HG03175 (cell line): ENCODE results near the gene SREBF2.
A peak's percentile ranks its signal among the peaks of the same experiment; 100 is the strongest.

Experiments used
- ATAC-seq: cut with Tn5 transposase; IDR thresholded peaks from one replicate; pipeline ENCODE4 v1.9.1; 2021; ENCODE audit warnings: mild to moderate bottlenecking, moderate library complexity; ENCODE audit not compliant: unreplicated experiment

SREBF2 gene

GRCh38 chr22:41906822-41907221 lies 73.9 kb downstream of the SREBF2 start:
- ATAC-seq: no peak

- no peak for ATAC-seq
Observed at GRCh38 chr22:41907436-41908401, 74.8 kb downstream of the SREBF2 start.

GRCh38 chr22:41908411-41909309 lies 75.8 kb downstream of the SREBF2 start:
- ATAC-seq: no peak

- no peak for ATAC-seq
Observed at GRCh38 chr22:41909310-41910049, 76.6 kb downstream of the SREBF2 start.

GRCh38 chr22:41910050-41911000 lies 77.4 kb downstream of the SREBF2 start:
- ATAC-seq: no peak

GRCh38 chr22:41911001-41911611 lies 78.2 kb downstream of the SREBF2 start:
- no peak for ATAC-seq

GRCh38 chr22:41912338-41913039 lies 79.6 kb downstream of the SREBF2 start:
- ATAC-seq: no peak

- no peak for ATAC-seq
Observed at GRCh38 chr22:41913040-41913719, 80.3 kb downstream of the SREBF2 start.

- ATAC-seq: no peak
Observed at GRCh38 chr22:41913842-41914534, 81.1 kb downstream of the SREBF2 start.

- ATAC-seq: no peak
Observed at GRCh38 chr22:41914611-41915034, 81.7 kb downstream of the SREBF2 start.

GRCh38 chr22:41915035-41915785 lies 82.3 kb downstream of the SREBF2 start, which contains the start of gene SHISA8:
SHISA8 (minus strand) TSS chr22:41915074; CDS start chr22:41914667, 407 bp downstream.
- ATAC-seq: peak; percentile 28

GRCh38 chr22:41915786-41916493 lies 83.0 kb downstream of the SREBF2 start:
- no peak for ATAC-seq

- no peak for ATAC-seq
Observed at GRCh38 chr22:41916745-41917358, 83.9 kb downstream of the SREBF2 start.

GRCh38 chr22:41917375-41917902 lies 84.5 kb downstream of the SREBF2 start:
- no peak for ATAC-seq
